MM.1S (cell line): ENCODE measurements around the gene SH3D19.

Experiments used
- CTCF ChIP-seq: fragments of 300-600 bp; sonication (generic); IDR thresholded peaks from 2 replicates; pipeline ENCODE4 v1.5.1; 2016; ENCODE audit warnings: antibody characterized with exemption, low read length, mixed read lengths
- EZH2 ChIP-seq: fragments of 300-600 bp; sonication (generic); optimal IDR thresholded peaks from 2 replicates; pipeline ENCODE3; 2017; ENCODE audit warnings: low read depth, mild to moderate bottlenecking, antibody characterized with exemption, low read length, mixed read lengths
- EZH2phosphoT487 ChIP-seq: fragments of 300-600 bp; sonication (generic); IDR thresholded peaks from 2 replicates; pipeline ENCODE4 v1.6.1; 2018; ENCODE audit warnings: antibody characterized with exemption, low read length

DNA sequence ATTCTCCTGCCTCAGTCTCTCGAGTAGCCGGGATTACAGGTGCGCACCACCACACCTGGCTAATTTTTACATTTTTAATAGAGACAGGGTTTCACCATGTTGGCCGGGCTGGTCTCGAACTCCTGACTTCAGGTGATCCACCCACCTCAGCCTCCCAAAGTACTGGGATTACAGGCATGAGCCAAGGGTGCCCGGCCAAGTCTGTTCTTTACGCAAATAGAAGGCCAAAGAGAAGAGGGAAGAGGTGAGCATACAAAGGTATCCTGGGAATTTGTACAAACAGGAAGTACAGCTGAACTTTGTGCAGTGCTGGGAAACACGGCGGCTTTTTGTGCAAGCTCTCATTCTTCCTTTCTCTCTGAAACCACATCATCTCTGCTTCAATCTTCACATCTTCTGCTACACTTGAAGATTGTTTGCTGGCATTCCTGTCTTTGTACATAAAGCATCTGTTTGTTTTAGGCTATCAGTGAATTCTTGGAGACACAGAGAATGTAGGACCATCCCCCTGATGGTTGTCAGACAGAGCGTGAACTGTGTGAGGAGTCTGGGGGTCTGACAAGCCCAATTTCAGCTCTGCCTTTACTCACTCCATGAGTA, 120.4 kb downstream of the SH3D19 start:
- TF ChIP-seq CTCF (no peak), EZH2 (no peak), EZH2phosphoT487 (no peak)
